K562 (cell line): Measurements from ENCODE around the gene UBALD2. TPM values are rescaled to one million over a fixed set of nuclear protein-coding genes. Genes with fewer than 3 reads are reported as not detected.
A peak's percentile ranks its signal among the peaks of the same experiment; 100 is the strongest.

ENCODE experiments used
- ATAC-seq: fragments of 200-7000 bp; cut with Tn5 transposase; 3 replicates; pipeline ENCODE4 v1.9.1; 2020; ENCODE audit warnings: moderate library complexity
- BruUV-seq: library from RNA; stranded (reverse); fragments of 400-500 nt; replicated peaks from 2 replicates; lab custom pipeline; 2021; lab: Mats Ljungman, UMichigan
- CTCF ChIA-PET: fragments of 300-600 bp; formaldehyde crosslinking; extraction: SDS; loops from one replicate; lab custom pipeline; 2021; ENCODE audit warnings: low intra/inter-chr PET ratio; lab: Yijun Ruan, JAX
- POLR2A ChIA-PET: fragments of 300-600, 350-650 bp; sonication (Branson Sonifier 250); formaldehyde crosslinking; extraction: SDS; loops from one replicate; lab custom pipeline; 2021; ENCODE audit warnings: antibody characterized with exemption, inconsistent platforms; lab: Yijun Ruan, JAX
- DNase-seq, 4 experiments: peaks; one replicate each; pipeline versions ENCODE4 v3.0.0 to v3.0.0-alpha.2; 2011 to 2018; ENCODE audit warnings: low spot score in 3 of 4, mixed read lengths in 3 of 4; ENCODE audit errors: extremely low read depth in 1 of 4
- FAIRE-seq: peaks from 2 replicates; lab custom pipeline; 2011; peaks lifted over from hg19 to GRCh38; lab: Jason Lieb, UNC
- H2AFZ ChIP-seq: 2 replicates; pipeline ENCODE4 v1.6.0; 2011; ENCODE audit warnings: low read depth, low read length, control low read depth, inconsistent platforms
- H3K27ac ChIP-seq: fragments of 200-600 bp; 3 replicates; pipeline ENCODE4 v1.8.0; 2011; ENCODE audit warnings: low read depth, mild to moderate bottlenecking, control low read depth, inconsistent platforms, low read length, moderate library complexity, mixed read lengths; ENCODE audit errors: extremely low read depth
- H3K27me3 ChIP-seq, 2 experiments: fragments of 300-600 bp in 1 of 2; 2 replicates in 1 of 2; 3 replicates in 1 of 2; pipeline versions ENCODE4 v1.6.0 to v1.8.0; 2011; ENCODE audit warnings: inconsistent platforms in 2 of 2, low read length in 2 of 2, mild to moderate bottlenecking in 1 of 2, mixed read lengths in 1 of 2, moderate library complexity in 1 of 2; ENCODE audit not compliant: control insufficient read depth in 2 of 2, insufficient read depth in 2 of 2
- H3K36me3 ChIP-seq: fragments of 300-600 bp; 3 replicates; pipeline ENCODE4 v1.8.0; 2011; ENCODE audit warnings: mild to moderate bottlenecking, low read length, inconsistent platforms; ENCODE audit not compliant: control insufficient read depth, insufficient read depth
- H3K4me1 ChIP-seq, 2 experiments: fragments of 200-600 bp in 1 of 2; replicated peaks in 1 of 2; 2 replicates in 1 of 2; 3 replicates in 1 of 2; pipeline versions ENCODE4 v1.5.1 to v1.8.0; 2011; ENCODE audit warnings: inconsistent platforms in 2 of 2, low read length in 2 of 2, mild to moderate bottlenecking in 1 of 2, mixed read lengths in 1 of 2, moderate library complexity in 1 of 2; ENCODE audit not compliant: control insufficient read depth in 2 of 2, insufficient read depth in 2 of 2
- H3K4me2 ChIP-seq: 2 replicates; pipeline ENCODE4 v1.6.1; 2011; ENCODE audit warnings: low read length, control low read depth, inconsistent platforms, mixed read lengths; ENCODE audit not compliant: insufficient read depth
- H3K4me3 ChIP-seq: fragments of 200-600 bp; sonication (generic), shearing (Covaris generic); 2 replicates; pipeline ENCODE4 v1.5.1; 2016; ENCODE audit warnings: control low read depth, inconsistent platforms
- H3K79me2 ChIP-seq: fragments of 200-600 bp; 3 replicates; pipeline ENCODE4 v1.8.0; 2011; ENCODE audit warnings: low read length, inconsistent platforms; ENCODE audit not compliant: control insufficient read depth, insufficient read depth
- H3K9ac ChIP-seq, 2 experiments: 2 replicates each; pipeline versions ENCODE4 v1.6.0 to v1.6.1; 2011; ENCODE audit warnings: low read depth in 2 of 2, low read length in 2 of 2, control low read depth in 1 of 2, inconsistent platforms in 1 of 2, mild to moderate bottlenecking in 1 of 2, mixed read lengths in 1 of 2; ENCODE audit not compliant: insufficient read depth in 1 of 2
- H3K9me1 ChIP-seq: one replicate; pipeline ENCODE4 v1.6.0; 2011; ENCODE audit warnings: inconsistent platforms, mild to moderate bottlenecking, low read length, moderate library complexity; ENCODE audit not compliant: control insufficient read depth, insufficient read depth
- H3K9me3 ChIP-seq: replicated peaks from 2 replicates; pipeline ENCODE4 v1.5.1; 2011; ENCODE audit warnings: low read depth, low read length, inconsistent platforms; ENCODE audit not compliant: control insufficient read depth, insufficient read depth
- H4K20me1 ChIP-seq: replicated peaks from 2 replicates; pipeline ENCODE4 v1.6.1; 2011; ENCODE audit warnings: low read length, inconsistent platforms, mixed read lengths; ENCODE audit not compliant: control insufficient read depth, insufficient read depth
- BCOR ChIP-seq: fragments of 450-650 bp; IDR thresholded peaks from 2 replicates; pipeline ENCODE4 v1.6.1; 2016
- ELF4 ChIP-seq: fragments of 450-650 bp; formaldehyde crosslinking; IDR thresholded peaks from 2 replicates; pipeline ENCODE4 v1.4.0; 2022; ENCODE audit warnings: missing genetic modification characterization
- FOSL1 ChIP-seq: fragments of 200-800 bp; sonication (Bioruptor generic); conservative IDR thresholded peaks from 2 replicates; pipeline ENCODE4 v1.6.1; 2016; ENCODE audit warnings: missing genetic modification characterization, missing compliant biosample characterization
- NR4A1 ChIP-seq, 2 experiments: fragments of 250-450 bp in 1 of 2; fragments of 450-650 bp in 1 of 2; sonication (Bioruptor Pico) in 1 of 2; IDR thresholded peaks; 2 replicates each; pipeline versions ENCODE4 v1.4.0 to v1.6.1; 2016 to 2020; ENCODE audit warnings: mild to moderate bottlenecking in 2 of 2, missing compliant biosample characterization in 1 of 2, missing genetic modification characterization in 1 of 2, moderate library complexity in 1 of 2
- RNF2 ChIP-seq: sonication (generic); IDR thresholded peaks from 2 replicates; pipeline ENCODE4 v1.6.1; 2016
- SRSF9 ChIP-seq: fragments of 200-400 bp; formaldehyde crosslinking; IDR thresholded peaks from 2 replicates; pipeline ENCODE4 v1.6.1; 2017; ENCODE audit warnings: low read depth, low read length, borderline replicate concordance
- TAF9B ChIP-seq: fragments of 450-650 bp; IDR thresholded peaks from 2 replicates; pipeline ENCODE4 v1.6.1; 2018; ENCODE audit warnings: mild to moderate bottlenecking; ENCODE audit not compliant: partially characterized antibody
- TSC22D4 ChIP-seq: fragments of 450-650 bp; IDR thresholded peaks from 2 replicates; pipeline ENCODE4 v1.6.1; 2016; ENCODE audit warnings: missing genetic modification characterization, missing biosample characterization, control low read depth
- ZNF121 ChIP-seq: sonication (generic); formaldehyde crosslinking; conservative IDR thresholded peaks from 2 replicates; pipeline ENCODE4 v1.8.0; 2022; ENCODE audit warnings: missing genetic modification reagents
- WGBS: fragments of 100-300 bp; shearing (Covaris generic); methylation state at CpG from one replicate; pipeline ENCODE4 v1.1.6; 2016; ENCODE audit warnings: low coverage, mixed read lengths; ENCODE audit not compliant: insufficient coverage; ENCODE audit errors: missing lambda C conversion rate; 5-methylcytosine and 5-hydroxymethylcytosine counted together
- in situ Hi-C: fragments of 300-500 bp; cut with MboI; formaldehyde crosslinking; loops from 4 replicates; pipeline ENCODE4 v1.15.0; 2018; ENCODE audit warnings: inconsistent platforms, mixed read lengths
- intact Hi-C: fragments of 100-400 bp; cut with micrococcal nuclease; formaldehyde crosslinking; loops from 2 replicates; pipeline ENCODE4 v1.14.2; 2022
- polyA plus RNA-seq, 8 experiments: library from polyadenylated mRNA; depleted of rRNA in 4 of 8; stranded (reverse) in 5 of 8; unstranded in 3 of 8; fragments of >200 nt; fragmentation: Nextera tagmentation in 2 of 8; fragmentation: Illumina TruSeq in 1 of 8; extraction: Ambion mirVana in 2 of 8; extraction: Trizol in 1 of 8; gene quantifications; 2 replicates each; pipeline versions ENCODE4 v1.2.1 to v1.2.3, GENCODE V29; 2011 to 2014; ENCODE audit warnings: inconsistent platforms in 1 of 8, missing spikeins in 1 of 8
- total RNA-seq, 7 experiments: library from RNA; depleted of rRNA in 6 of 7; stranded (reverse); fragments of >200 nt in 6 of 7; fragmentation: Illumina TruSeq in 2 of 7; extraction: Trizol in 2 of 7; gene quantifications; 2 replicates each; pipeline versions ENCODE4 v1.2.1 to v1.2.3, GENCODE V29; 2011 to 2021; ENCODE audit warnings: low replicate concordance in 1 of 7
- TF ChIP-seq, protein P1 (sequence below), 2 experiments: fragments of 450-650 bp; conservative IDR thresholded peaks; 2 replicates each; pipeline ENCODE4 v1.6.1; 2017; ENCODE audit warnings: mild to moderate bottlenecking in 2 of 2, moderate library complexity in 2 of 2
- TF ChIP-seq, protein P2 (sequence below): fragments of 450-650 bp; formaldehyde crosslinking; IDR thresholded peaks from 2 replicates; pipeline ENCODE4 v1.4.0; 2020; ENCODE audit warnings: mild to moderate bottlenecking, moderate library complexity
- TF ChIP-seq, protein P3 (sequence below): fragments of 450-650 bp; conservative IDR thresholded peaks from 2 replicates; pipeline ENCODE4 v1.6.1; 2016; ENCODE audit warnings: missing genetic modification characterization, low read depth, mild to moderate bottlenecking, missing compliant biosample characterization, moderate library complexity
- TF ChIP-seq, protein P4 (sequence below), 2 experiments: IDR thresholded peaks in 1 of 2; conservative IDR thresholded peaks in 1 of 2; 2 replicates each; pipeline ENCODE4 v1.6.1; 2016; ENCODE audit warnings: low read depth in 2 of 2, mild to moderate bottlenecking in 1 of 2, missing compliant biosample characterization in 1 of 2, missing genetic modification characterization in 1 of 2, moderate library complexity in 1 of 2

The UBALD2 gene
- total and polyA plus RNA-seq, 9 of the 15 experiments (the other 6 are each of a cell fraction or from before 2014, with no cell fraction given): 2.3 to 94.1 (median 25.3) TPM

DNA sequence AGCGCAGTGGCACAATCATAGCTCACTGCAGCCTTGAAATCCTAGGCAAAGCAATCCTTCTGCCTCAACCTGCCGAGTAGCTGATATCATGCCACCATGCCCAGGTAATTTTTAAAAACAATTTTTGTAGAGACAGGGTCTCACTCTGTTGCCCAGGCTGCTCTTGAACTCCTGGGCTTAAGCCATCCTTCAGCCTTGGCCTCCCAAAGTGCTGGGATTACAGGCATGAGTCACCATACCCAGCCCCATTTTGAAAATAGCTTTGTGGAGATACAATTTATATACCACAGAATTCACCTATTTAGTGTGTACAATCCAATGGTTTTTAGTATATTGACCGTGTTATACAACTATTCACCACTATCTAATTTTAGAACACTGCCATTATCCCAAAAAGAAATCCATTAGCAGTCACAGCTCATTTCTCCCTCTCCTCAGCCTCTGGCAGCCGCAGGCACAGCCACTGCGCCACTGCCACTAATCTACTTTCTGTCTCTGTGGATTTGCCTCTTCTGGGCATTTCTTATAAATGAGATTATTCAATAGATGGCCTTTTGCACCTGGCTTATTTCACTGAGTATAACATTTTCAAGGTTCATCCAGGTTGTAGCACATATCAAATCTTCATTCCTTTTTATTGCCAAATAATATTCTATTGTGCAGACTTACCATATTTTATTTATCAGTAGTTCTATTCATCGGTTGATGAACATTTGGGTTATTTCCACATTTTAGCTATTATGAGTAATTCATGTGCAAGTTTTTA lies 31.4 kb upstream of the UBALD2 start:
- intact Hi-C loops (loop anchor here (2.0 kb wide), 1 partner anchor 39 kb away; no protein-coding TSS in a partner anchor), in situ Hi-C loops (no loop called here)
- FAIRE-seq (no peak), DNase-seq (peak in 1 of 4 experiments; percentile 61), ATAC-seq (peak; percentile 38)
- Histone ChIP-seq H3K36me3 (peaks cover 9% of the 10 kb centered on the region; the same call in 2 of the 3 replicates), H2AFZ (peak overlapping the region; percentile 46), H3K9me3 (no peaks in the 10 kb centered on the region), H3K9ac (peak overlapping the region in 1 of 2 experiments; percentile 62; a peak in 2 of 4 replicates), H3K27me3 (no peaks in the 10 kb centered on the region), H3K4me1 (peaks cover 23 to 26% of the 10 kb centered on the region in 2 experiments; a peak in 4 of 5 replicates), H3K27ac (peak overlapping the region; percentile 80), H3K4me2 (peak overlapping the region; percentile 63), H3K4me3 (no peak overlapping the region), H3K9me1 (no peaks in the 10 kb centered on the region), H3K79me2 (peaks cover 84% of the 10 kb centered on the region), H4K20me1 (no peaks in the 10 kb centered on the region)
- no TSS peak for BruUV-seq
- ChIA-PET CTCF (no interaction called here), POLR2A (interaction anchor here (0.6 to 2.7 kb wide), 14 partner anchors 10 to 162 kb away, joined by 3 to 11 read pairs (median 5); partner anchors contain the start of gene UBALD2)
- WGBS: 53% methylated on average over 6 of the region's 6 CpGs
- TF ChIP-seq ZNF121 (peak; percentile 97), TAF9B (no peak), BCOR (peak; percentile 30; the same call in 1 of the 2 replicates), TSC22D4 (no peak), FOSL1 (tag) (peak; percentile 83), NR4A1 (CRISPR knock-in tag; IDR thresholded peaks at IDR 0.05) (no peak), NR4A1 (tag; IDR thresholded peaks at IDR 0.05) (peak; percentile 75), RNF2 (no peak), ELF4 (CRISPR knock-in tag) (0 out of 2 replicates have a peak, but pooled peaks have one; percentile 6), SRSF9 (no peak)
- TF ChIP-seq, protein P1, sequence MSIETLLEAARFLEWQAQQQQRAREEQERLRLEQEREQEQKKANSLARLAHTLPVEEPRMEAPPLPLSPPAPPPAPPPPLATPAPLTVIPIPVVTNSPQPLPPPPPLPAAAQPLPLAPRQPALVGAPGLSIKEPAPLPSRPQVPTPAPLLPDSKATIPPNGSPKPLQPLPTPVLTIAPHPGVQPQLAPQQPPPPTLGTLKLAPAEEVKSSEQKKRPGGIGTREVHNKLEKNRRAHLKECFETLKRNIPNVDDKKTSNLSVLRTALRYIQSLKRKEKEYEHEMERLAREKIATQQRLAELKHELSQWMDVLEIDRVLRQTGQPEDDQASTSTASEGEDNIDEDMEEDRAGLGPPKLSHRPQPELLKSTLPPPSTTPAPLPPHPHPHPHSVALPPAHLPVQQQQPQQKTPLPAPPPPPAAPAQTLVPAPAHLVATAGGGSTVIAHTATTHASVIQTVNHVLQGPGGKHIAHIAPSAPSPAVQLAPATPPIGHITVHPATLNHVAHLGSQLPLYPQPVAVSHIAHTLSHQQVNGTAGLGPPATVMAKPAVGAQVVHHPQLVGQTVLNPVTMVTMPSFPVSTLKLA (conservative IDR thresholded peaks at IDR 0.05): peak in 1 of 2 experiments; percentile 40; a peak in 1 of 4 replicates
- TF ChIP-seq, protein P2, sequence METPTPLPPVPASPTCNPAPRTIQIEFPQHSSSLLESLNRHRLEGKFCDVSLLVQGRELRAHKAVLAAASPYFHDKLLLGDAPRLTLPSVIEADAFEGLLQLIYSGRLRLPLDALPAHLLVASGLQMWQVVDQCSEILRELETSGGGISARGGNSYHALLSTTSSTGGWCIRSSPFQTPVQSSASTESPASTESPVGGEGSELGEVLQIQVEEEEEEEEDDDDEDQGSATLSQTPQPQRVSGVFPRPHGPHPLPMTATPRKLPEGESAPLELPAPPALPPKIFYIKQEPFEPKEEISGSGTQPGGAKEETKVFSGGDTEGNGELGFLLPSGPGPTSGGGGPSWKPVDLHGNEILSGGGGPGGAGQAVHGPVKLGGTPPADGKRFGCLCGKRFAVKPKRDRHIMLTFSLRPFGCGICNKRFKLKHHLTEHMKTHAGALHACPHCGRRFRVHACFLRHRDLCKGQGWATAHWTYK (CRISPR knock-in tag): peak; percentile 46; the same call in 1 of the 2 replicates
- TF ChIP-seq, protein P3, sequence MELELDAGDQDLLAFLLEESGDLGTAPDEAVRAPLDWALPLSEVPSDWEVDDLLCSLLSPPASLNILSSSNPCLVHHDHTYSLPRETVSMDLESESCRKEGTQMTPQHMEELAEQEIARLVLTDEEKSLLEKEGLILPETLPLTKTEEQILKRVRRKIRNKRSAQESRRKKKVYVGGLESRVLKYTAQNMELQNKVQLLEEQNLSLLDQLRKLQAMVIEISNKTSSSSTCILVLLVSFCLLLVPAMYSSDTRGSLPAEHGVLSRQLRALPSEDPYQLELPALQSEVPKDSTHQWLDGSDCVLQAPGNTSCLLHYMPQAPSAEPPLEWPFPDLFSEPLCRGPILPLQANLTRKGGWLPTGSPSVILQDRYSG (tag): 0 out of 2 replicates have a peak, but pooled peaks have one; percentile 61
- TF ChIP-seq, protein P4, sequence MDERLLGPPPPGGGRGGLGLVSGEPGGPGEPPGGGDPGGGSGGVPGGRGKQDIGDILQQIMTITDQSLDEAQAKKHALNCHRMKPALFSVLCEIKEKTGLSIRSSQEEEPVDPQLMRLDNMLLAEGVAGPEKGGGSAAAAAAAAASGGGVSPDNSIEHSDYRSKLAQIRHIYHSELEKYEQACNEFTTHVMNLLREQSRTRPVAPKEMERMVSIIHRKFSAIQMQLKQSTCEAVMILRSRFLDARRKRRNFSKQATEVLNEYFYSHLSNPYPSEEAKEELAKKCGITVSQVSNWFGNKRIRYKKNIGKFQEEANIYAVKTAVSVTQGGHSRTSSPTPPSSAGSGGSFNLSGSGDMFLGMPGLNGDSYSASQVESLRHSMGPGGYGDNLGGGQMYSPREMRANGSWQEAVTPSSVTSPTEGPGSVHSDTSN (CRISPR knock-in tag; IDR thresholded peaks at IDR 0.05; ENCODE audit: low read depth): no peak
- TF ChIP-seq, protein P4 (tag; conservative IDR thresholded peaks at IDR 0.05; ENCODE audit: low read depth): peak; percentile 24; the same call in 1 of the 2 replicates
